Measurements from ENCODE around the gene LRAT.

LRAT gene

GRCh38 chr4:154778264-154778663 lies 34.5 kb downstream of the LRAT start:
- Histone ChIP-seq H3K27ac (ENCODE audit: low read length) (no peak overlapping the region), H3K9me3 (ENCODE audit: insufficient read depth, low read depth, low read length) (no peaks in the 10 kb centered on the region), H3K36me3 (ENCODE audit: insufficient read depth, low read depth, low read length) (no peaks in the 10 kb centered on the region), H3K27me3 (ENCODE audit: insufficient read depth, low read length) (no peaks in the 10 kb centered on the region), H3K4me3 (ENCODE audit: low read length) (no peak overlapping the region), H3K4me1 (ENCODE audit: insufficient read depth, low read length) (no peaks in the 10 kb centered on the region), H3K9ac (ENCODE audit: low read depth, low read length) (no peak overlapping the region)

GRCh38 chr4:154779362-154779947 lies 35.7 kb downstream of the LRAT start:
- H3K4me1 ChIP-seq (ENCODE audit: insufficient read depth, low read length) = no peaks in the 10 kb centered on the region
- H3K27ac ChIP-seq (ENCODE audit: low read length) = no peak overlapping the region
- H3K9me3 ChIP-seq (ENCODE audit: insufficient read depth, low read depth, low read length) = no peaks in the 10 kb centered on the region
- no peaks in the 10 kb centered on the region for H3K27me3 ChIP-seq (ENCODE audit: insufficient read depth, low read length)
- no peak overlapping the region for H3K4me3 ChIP-seq (ENCODE audit: low read length)
- H3K36me3 ChIP-seq (ENCODE audit: insufficient read depth, low read depth, low read length) = no peaks in the 10 kb centered on the region
- no peak overlapping the region for H3K9ac ChIP-seq (ENCODE audit: low read depth, low read length)

DNA sequence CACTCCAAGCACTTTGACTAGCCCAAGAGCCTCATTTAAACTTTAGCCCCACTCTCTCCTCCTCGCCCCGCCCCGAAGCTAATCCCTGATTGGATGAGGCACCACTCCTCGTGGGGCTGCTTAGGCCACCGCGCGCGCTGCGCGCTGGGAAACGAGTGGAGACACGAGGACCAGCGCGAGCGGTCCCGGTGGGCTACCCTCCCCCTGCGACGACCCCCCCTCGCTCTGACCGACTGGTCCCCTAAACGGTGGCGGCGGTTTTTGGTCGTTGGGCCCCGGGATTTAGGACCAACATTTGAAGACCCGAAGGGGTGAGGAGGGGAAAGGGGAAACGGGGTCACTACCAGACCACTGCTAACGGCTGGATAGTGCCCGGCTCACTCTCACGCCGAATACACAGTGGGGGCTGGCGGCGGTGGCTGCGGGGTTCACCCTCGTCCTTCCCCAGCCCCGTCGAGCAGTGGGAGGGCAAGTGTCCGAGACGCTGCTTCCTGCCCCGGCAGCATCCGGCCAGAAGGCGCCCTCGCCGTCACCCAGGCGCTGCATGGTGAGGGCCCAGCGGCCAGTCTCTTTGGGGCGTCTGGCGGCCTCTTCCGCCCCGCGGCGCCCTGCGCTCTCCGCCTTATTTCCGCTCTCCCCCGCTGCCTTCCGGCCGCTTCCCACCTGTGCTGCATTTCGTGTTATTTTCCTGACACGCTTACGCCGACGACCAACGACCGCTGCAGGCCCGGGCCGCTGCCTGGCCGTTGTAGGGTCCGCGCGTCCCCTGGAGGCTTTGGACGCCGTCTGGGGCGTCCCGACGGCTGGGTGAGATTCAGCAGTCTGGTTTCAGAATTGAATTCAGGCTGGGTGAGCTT lies 37.6 kb downstream of the LRAT start, which contains the start of gene RBM46:
TSS of gene RBM46 (plus strand) at position 147 of the 857 bp plus-strand sequence. CDS start 15,481 bp downstream, outside the sequence.
- Histone ChIP-seq H3K27me3 (ENCODE audit: insufficient read depth, low read length) (no peaks in the 10 kb centered on the region), H3K9me3 (ENCODE audit: insufficient read depth, low read depth, low read length) (no peaks in the 10 kb centered on the region), H3K9ac (ENCODE audit: low read depth, low read length) (no peak within 1 kb of the TSS; the same call in 1 of the 2 replicates), H3K27ac (ENCODE audit: low read length) (no peak within 1 kb of the TSS), H3K4me3 (ENCODE audit: low read length) (no peak within 1 kb of the TSS), H3K4me1 (ENCODE audit: insufficient read depth, low read length) (no peaks in the 10 kb centered on the region), H3K36me3 (ENCODE audit: insufficient read depth, low read depth, low read length) (no peaks in the 10 kb centered on the region)

DNA sequence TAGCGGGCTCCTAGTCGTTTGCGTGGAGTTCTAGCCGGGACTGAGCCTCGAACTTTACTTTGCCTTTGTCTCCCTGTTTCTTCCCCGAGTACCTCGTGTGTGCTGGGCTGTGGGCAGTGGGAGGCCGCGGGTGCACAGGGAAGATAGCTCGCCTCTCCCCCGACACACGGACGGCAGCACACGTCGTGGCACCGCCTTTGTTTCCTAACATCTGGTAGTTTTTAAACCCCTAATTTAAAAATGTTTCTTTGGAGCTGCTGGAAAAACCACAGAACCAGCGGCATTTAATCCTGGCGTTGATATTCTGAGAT lies 38.1 kb downstream of the LRAT start:
- no peaks in the 10 kb centered on the region for H3K9me3 ChIP-seq (ENCODE audit: insufficient read depth, low read depth, low read length)
- no peaks in the 10 kb centered on the region for H3K4me1 ChIP-seq (ENCODE audit: insufficient read depth, low read length)
- H3K27me3 ChIP-seq (ENCODE audit: insufficient read depth, low read length) = no peaks in the 10 kb centered on the region
- no peak overlapping the region for H3K9ac ChIP-seq (ENCODE audit: low read depth, low read length)
- H3K4me3 ChIP-seq (ENCODE audit: low read length) = no peak overlapping the region
- H3K27ac ChIP-seq (ENCODE audit: low read length) = no peak overlapping the region
- H3K36me3 ChIP-seq (ENCODE audit: insufficient read depth, low read depth, low read length) = no peaks in the 10 kb centered on the region
